Thyroid gland (tissue), 4 donors: ENCODE measurements around the gene CCR5AS.

Experiments
- DNase-seq, 2 donors: peaks; one replicate each; pipeline ENCODE4 v3.0.0-alpha.2; 2019
- H3K27ac ChIP-seq, 3 donors: fragments of 200-600 bp; sonication (generic); 1 replicate in 2 of 3; 2 replicates in 1 of 3; pipeline ENCODE4 v1.5.1; 2016 to 2019; ENCODE audit warnings: mild to moderate bottlenecking in 1 of 3, moderate library complexity in 1 of 3
- H3K27me3 ChIP-seq: fragments of 200-600 bp; sonication (generic); one replicate; pipeline ENCODE4 v1.5.1; 2019
- H3K36me3 ChIP-seq, 2 donors: fragments of 200-600 bp; sonication (generic); one replicate each; pipeline ENCODE4 v1.5.1; 2016 to 2019
- H3K4me1 ChIP-seq, 2 donors: fragments of 200-600 bp; sonication (generic); one replicate each; pipeline ENCODE4 v1.5.1; 2017 to 2019
- H3K4me3 ChIP-seq, 3 donors: fragments of 200-600 bp; sonication (generic); replicated peaks in 1 of 3; 1 replicate in 2 of 3; 2 replicates in 1 of 3; pipeline ENCODE4 v1.5.1; 2016; ENCODE audit warnings: mild to moderate bottlenecking in 1 of 3
- H3K9me3 ChIP-seq: fragments of 200-600 bp; sonication (generic); one replicate; pipeline ENCODE4 v1.5.1; 2017
- POLR2A ChIP-seq, 2 donors: fragments of 450-650 bp; IDR thresholded peaks; one replicate each; pipeline ENCODE4 v1.6.1; 2017; ENCODE audit warnings: antibody characterized with exemption in 2 of 2, mild to moderate bottlenecking in 2 of 2, moderate library complexity in 1 of 2
- WGBS, 2 donors: methylation state at CpG; one replicate each; pipeline ENCODE4 v1.1.5; 2017; 5-methylcytosine and 5-hydroxymethylcytosine counted together
- intact Hi-C: fragments of 100-400 bp; cut with DNase I; formaldehyde crosslinking; loops from one replicate; pipeline ENCODE4 v1.15.1; 2023
- TF ChIP-seq, protein P1 (sequence below), 6 experiments: fragments of 200-600 bp in 3 of 6; fragments of 450-650 bp in 3 of 6; sonication (generic) in 3 of 6; IDR thresholded peaks; one replicate each; pipeline ENCODE4 v1.5.1; 2016 to 2019; ENCODE audit warnings: antibody characterized with exemption in 6 of 6, mild to moderate bottlenecking in 2 of 6, inconsistent platforms in 1 of 6, moderate library complexity in 1 of 6

The CCR5AS gene

DNA sequence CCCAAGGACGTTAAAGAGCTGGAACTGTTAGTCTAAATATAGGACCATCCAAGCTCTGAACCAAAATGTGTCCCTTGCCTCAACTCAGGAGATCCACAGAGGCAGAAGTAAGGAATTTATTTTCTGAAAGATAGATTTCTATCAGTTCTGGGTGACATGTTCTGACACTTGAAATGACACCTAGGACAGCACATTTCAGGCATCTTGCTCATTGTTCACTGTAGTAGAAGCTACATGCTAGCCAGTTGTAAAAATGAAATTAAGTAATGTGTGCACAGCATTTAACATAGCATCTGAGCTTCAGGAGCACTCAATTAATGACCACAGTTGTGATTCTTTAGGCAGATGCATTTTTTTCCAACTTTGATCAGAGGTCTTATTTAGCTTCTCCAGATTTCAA lies 52.4 kb downstream of the CCR5AS start:
- TF ChIP-seq, protein P1, sequence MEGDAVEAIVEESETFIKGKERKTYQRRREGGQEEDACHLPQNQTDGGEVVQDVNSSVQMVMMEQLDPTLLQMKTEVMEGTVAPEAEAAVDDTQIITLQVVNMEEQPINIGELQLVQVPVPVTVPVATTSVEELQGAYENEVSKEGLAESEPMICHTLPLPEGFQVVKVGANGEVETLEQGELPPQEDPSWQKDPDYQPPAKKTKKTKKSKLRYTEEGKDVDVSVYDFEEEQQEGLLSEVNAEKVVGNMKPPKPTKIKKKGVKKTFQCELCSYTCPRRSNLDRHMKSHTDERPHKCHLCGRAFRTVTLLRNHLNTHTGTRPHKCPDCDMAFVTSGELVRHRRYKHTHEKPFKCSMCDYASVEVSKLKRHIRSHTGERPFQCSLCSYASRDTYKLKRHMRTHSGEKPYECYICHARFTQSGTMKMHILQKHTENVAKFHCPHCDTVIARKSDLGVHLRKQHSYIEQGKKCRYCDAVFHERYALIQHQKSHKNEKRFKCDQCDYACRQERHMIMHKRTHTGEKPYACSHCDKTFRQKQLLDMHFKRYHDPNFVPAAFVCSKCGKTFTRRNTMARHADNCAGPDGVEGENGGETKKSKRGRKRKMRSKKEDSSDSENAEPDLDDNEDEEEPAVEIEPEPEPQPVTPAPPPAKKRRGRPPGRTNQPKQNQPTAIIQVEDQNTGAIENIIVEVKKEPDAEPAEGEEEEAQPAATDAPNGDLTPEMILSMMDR (IDR thresholded peaks at IDR 0.05) = no peak
- TF ChIP-seq POLR2A (IDR thresholded peaks at IDR 0.05) = no peak
- 33 to 40% methylated on average over 1 of the region's 1 CpG for WGBS, 2 donors

DNA sequence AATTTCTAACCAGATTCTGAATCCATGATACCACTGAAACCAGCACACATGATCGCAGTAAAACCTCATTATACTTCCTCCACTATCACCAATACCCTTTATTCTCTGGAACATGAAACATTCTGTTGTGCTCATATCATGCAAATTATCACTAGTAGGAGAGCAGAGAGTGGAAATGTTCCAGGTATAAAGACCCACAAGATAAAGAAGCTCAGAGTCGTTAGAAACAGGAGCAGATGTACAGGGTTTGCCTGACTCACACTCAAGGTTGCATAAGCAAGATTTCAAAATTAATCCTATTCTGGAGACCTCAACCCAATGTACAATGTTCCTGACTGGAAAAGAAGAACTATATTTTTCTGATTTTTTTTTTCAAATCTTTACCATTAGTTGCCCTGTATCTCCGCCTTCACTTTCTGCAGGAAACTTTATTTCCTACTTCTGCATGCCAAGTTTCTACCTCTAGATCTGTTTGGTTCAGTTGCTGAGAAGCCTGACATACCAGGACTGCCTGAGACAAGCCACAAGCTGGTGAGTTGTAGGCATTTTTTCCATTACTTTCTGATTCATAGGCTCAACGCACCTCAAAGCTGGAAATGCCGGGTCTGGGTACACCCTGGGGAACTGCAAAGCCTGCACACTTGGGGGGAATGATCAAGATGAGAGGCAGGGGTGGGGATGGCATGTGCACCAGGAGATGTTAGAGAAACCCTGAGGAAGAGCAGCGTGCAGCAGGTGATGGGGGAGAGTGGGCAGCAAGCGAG lies 53.0 kb downstream of the CCR5AS start, which contains the start of gene CCR2:
TSS of gene CCR2 (plus strand) at position 465 of the 764 bp plus-strand sequence. CDS start 3,417 bp downstream, outside the sequence.
- no peaks in the 10 kb centered on the region for H3K4me1 ChIP-seq
- H3K36me3 ChIP-seq = no peaks in the 10 kb centered on the region
- H3K27ac ChIP-seq = no peak within 1 kb of the TSS
- DNase-seq = no peak
- no peaks in the 10 kb centered on the region for H3K27me3 ChIP-seq
- intact Hi-C loops = no loop called here
- H3K9me3 ChIP-seq = no peaks in the 10 kb centered on the region
- no peak for TF ChIP-seq POLR2A (IDR thresholded peaks at IDR 0.05)
- TF ChIP-seq, protein P1 (IDR thresholded peaks at IDR 0.05) = no peak
- H3K4me3 ChIP-seq = no peak within 1 kb of the TSS
- WGBS, 2 donors = 78 to 86% methylated on average over 7 of the region's 7 CpGs

More for the DNA sequence above, 52.4 kb downstream of the CCR5AS start:
- H3K27ac ChIP-seq = no peak overlapping the region
- H3K9me3 ChIP-seq = no peaks in the 10 kb centered on the region
- H3K27me3 ChIP-seq = no peaks in the 10 kb centered on the region
- intact Hi-C loops = no loop called here
- no peaks in the 10 kb centered on the region for H3K36me3 ChIP-seq
- H3K4me3 ChIP-seq = no peak overlapping the region
- DNase-seq = no peak
- H3K4me1 ChIP-seq = peaks cover 2 to 3% of the 10 kb centered on the region in 2 donors

DNA sequence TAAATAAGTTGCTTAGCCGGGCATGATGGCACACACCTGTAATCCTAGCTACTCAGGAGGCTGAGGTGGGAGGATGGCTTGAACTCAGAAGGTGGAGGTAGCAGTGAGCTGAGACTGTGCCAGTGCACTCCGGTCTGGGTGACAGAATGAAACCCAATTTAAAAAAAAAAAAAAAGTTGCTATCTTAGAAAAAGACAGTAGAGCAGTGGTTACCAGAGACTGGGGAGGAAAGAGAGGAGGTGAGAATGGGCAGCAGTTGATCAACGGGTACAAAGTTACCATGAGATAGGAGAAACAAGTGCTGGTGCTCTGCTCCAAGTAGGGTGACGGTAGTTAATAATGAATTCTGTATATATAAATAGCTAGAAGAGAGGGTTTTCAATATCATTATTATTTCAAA lies 53.8 kb downstream of the CCR5AS start:
- H3K27ac ChIP-seq = no peak overlapping the region
- no peaks in the 10 kb centered on the region for H3K27me3 ChIP-seq
- intact Hi-C loops = no loop called here
- no peak overlapping the region for H3K4me3 ChIP-seq
- WGBS, 2 donors = 89 to 90% methylated on average over 4 of the region's 4 CpGs
- no peaks in the 10 kb centered on the region for H3K4me1 ChIP-seq
- H3K36me3 ChIP-seq = no peaks in the 10 kb centered on the region
- no peak for DNase-seq
- TF ChIP-seq POLR2A (IDR thresholded peaks at IDR 0.05) = no peak
- TF ChIP-seq, protein P1 (IDR thresholded peaks at IDR 0.05) = no peak
- H3K9me3 ChIP-seq = no peaks in the 10 kb centered on the region

DNA sequence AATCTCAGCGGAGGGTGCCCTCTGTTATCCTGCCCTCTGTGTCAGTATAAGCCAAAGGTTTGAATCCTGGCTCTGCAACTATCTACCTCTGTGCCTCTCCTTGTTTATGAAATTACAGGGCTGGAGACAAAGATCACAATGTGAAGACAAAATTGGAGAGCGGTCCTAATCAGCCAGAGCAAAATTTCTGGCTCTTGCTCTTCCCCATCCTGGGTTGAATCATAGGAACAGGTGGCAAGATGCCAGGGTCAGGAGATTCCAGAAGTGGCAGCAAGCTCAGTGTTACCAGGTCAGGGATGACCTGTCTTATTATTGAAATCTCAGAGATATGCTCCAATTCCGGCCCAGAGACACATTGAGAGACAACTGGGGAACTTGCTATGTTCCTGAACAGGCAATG lies 55.2 kb downstream of the CCR5AS start:
- Histone ChIP-seq H3K27me3 (no peaks in the 10 kb centered on the region), H3K4me3 (no peak overlapping the region), H3K9me3 (no peaks in the 10 kb centered on the region), H3K36me3 (no peaks in the 10 kb centered on the region), H3K27ac (no peak overlapping the region), H3K4me1 (no peaks in the 10 kb centered on the region)
- TF ChIP-seq POLR2A (IDR thresholded peaks at IDR 0.05) = no peak
- TF ChIP-seq, protein P1 (IDR thresholded peaks at IDR 0.05) = no peak
- intact Hi-C loops = no loop called here
- WGBS, 2 donors = 90 to 92% methylated on average over 3 of the region's 3 CpGs
- DNase-seq = peak in 1 of 2 donors; percentile 12

DNA sequence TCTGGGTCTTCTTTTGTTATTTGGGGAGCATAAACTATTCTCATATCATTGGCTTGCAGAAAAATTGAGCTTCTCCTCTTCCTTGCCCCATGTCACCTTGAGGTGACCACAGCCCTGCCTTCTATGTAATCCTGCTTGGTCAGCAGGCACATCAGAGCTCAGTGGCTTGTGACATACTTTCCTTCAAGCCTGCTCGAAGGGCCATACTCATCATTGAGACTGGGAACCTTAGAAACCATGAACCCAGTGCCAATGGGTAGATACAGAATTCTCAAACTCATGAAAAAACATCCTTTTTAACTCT lies 56.7 kb downstream of the CCR5AS start:
- Histone ChIP-seq H3K4me1 (no peaks in the 10 kb centered on the region), H3K36me3 (no peaks in the 10 kb centered on the region), H3K27me3 (no peaks in the 10 kb centered on the region), H3K4me3 (no peak overlapping the region), H3K9me3 (no peaks in the 10 kb centered on the region), H3K27ac (no peak overlapping the region)
- no peak for TF ChIP-seq POLR2A (IDR thresholded peaks at IDR 0.05)
- TF ChIP-seq, protein P1 (IDR thresholded peaks at IDR 0.05) = no peak
- intact Hi-C loops = no loop called here
- DNase-seq = no peak
- 50 to 69% methylated on average over 1 of the region's 1 CpG for WGBS, 2 donors
